OCI-M1 (cell line): ENCODE results near the gene ADAMTS9.

Source experiments
- DNase-seq: peaks from one replicate; lab custom pipeline; 2025; lab: John Stamatoyannopoulos, UW

Gene ADAMTS9, protein sequence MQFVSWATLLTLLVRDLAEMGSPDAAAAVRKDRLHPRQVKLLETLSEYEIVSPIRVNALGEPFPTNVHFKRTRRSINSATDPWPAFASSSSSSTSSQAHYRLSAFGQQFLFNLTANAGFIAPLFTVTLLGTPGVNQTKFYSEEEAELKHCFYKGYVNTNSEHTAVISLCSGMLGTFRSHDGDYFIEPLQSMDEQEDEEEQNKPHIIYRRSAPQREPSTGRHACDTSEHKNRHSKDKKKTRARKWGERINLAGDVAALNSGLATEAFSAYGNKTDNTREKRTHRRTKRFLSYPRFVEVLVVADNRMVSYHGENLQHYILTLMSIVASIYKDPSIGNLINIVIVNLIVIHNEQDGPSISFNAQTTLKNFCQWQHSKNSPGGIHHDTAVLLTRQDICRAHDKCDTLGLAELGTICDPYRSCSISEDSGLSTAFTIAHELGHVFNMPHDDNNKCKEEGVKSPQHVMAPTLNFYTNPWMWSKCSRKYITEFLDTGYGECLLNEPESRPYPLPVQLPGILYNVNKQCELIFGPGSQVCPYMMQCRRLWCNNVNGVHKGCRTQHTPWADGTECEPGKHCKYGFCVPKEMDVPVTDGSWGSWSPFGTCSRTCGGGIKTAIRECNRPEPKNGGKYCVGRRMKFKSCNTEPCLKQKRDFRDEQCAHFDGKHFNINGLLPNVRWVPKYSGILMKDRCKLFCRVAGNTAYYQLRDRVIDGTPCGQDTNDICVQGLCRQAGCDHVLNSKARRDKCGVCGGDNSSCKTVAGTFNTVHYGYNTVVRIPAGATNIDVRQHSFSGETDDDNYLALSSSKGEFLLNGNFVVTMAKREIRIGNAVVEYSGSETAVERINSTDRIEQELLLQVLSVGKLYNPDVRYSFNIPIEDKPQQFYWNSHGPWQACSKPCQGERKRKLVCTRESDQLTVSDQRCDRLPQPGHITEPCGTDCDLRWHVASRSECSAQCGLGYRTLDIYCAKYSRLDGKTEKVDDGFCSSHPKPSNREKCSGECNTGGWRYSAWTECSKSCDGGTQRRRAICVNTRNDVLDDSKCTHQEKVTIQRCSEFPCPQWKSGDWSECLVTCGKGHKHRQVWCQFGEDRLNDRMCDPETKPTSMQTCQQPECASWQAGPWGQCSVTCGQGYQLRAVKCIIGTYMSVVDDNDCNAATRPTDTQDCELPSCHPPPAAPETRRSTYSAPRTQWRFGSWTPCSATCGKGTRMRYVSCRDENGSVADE (N-terminal part only)

DNA sequence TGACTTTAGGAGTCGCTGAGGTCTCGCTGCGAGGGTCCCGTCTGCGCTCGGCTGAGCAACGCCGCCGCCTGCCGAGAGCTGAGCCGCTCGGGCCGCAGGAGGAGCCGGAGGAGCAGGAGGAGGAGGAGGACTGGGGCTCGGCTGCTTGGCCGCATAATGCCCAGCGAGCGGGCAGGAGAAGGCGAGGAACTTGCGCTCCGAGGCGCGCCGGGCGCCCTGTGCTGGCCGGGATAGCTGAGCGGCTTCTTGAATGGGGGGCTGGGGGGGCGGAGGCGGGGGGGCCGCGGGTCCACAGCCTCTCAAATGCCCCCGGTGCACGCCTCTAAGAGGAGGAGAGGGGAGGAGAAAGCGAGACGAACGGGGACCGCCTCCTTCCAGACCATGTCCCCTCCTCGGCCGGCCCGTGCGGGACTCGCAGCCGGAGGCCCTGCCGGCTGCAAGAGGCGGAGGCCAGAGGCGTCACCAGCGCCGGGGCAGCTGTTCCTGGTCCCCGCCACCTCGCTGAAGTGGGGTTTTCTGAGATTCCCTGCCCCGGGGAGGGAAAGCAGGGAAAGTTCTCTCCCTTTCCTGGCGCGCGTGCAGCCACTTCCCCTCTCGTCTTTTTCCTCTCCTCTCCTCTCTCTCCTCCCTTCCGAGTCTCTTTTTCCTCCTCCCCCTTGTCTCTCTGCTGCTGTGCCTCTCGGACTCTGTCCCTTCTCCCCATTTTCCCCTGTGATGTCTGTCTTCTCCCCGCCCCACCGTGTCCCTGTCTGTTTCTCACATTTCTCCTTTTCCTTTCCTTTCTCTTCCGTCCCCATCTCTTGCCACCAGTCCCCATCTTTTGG lies at the start of gene ADAMTS9:
ADAMTS9 (minus strand) TSS at position 220 of the 824 bp plus-strand sequence. CDS start 343 bp downstream, outside the sequence.
- no peak for DNase-seq

DNA sequence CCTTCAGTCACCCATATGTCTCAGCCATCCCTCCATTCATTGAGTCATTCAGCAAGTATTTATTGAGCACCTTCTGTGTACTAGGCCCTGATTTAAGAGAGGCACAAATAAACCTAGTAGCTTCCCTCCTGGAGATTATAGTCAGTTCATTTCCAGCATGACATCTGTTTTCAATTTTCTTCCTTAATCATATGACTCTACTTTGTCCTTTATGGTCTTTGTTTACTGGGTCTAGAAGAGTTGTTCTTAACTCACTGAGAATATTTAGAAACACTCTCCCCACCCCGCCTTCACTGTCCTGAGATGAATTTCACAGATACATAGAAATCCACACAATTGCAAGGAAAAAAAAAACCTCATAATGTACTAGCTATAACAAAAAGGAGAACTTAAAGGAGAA lies 44.8 kb upstream of the ADAMTS9 start:
- DNase-seq = no peak

DNA sequence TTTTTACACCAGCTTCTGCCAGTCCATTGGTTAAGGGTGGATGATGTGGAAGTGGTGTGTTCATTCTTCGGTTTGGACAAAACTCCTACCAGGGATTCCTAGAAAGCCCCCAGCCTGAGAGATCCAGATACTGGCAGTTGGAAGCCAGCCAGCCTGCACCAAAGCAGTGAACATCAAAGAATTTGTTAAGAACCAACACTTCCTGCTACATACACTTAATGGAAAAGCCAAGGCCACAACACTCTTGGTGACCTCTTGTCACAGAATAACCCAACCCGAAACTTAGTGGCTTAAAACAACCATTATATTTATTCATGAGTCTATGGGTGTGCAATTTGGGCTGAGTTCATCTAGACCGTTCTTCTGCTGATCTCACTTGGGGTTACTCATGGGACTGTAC lies 42.9 kb upstream of the ADAMTS9 start:
- no peak for DNase-seq

DNA sequence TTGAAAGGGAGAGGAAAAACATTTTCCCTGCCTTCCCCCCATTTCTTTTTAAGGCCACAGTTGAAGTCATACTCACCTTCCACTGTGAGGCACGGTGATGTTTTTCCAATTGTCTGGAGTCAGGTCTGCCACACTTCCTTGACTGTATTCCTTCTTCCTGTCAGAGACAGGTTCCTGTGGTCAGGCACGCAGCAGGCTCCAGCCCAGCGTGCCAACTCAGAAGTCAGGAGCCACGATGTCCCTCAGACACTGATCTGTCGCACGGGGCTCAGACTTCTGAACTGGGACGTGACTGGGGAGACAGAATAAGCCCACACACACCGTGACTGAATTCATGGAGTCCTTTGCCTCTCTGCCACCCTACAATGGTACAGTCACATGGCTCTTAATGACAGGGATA lies 41.2 kb upstream of the ADAMTS9 start:
- DNase-seq = no peak

DNA sequence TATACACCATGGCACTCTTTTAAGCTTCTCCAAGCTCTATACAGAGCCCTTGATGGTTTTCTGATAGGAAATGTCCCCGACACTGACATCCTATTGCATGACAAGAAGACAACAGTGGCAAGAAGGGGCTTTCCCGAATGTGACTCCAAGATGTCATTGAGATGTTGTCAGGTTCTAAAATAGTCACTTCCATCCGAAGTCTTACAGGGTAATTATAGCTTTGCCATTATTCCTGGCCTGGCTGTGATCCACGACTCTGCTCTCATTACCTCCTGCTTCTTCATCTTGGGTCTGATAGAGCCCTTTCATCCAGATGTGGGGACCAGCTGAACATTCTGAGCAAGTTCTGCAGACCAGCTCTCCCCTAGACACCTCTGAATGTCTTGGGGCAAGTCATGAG lies 40.6 kb upstream of the ADAMTS9 start:
- no peak for DNase-seq

DNA sequence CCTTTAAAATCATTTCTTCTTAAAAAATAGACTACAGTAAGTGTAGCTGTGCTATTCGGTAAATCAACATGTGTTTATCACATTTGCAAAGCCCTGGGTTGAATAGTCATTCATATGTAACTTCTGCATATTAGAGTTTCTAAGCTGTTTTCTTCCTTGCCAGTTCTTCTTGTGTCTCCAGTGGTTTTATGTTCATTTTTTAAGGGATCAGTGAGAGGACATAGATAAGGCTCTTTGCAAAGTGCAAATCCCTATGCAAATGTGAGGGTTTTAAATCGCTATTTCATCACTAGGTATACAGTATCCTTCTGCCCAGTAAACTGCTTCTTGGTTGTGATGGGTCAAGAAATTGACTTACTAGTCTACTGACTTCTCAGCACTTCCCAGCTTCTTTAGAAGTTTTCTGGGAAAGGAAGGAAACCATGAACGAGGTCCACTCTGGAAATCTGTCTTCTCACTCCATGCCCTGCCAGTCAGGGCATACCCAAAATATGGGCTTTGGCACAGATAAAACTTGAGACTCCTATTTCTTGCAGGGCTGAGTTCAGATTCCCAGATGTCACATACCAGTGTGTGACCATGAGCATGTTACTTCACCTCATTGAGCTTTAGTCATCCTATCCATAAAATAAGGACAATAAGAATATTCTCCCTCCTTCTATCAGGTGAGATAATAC lies 38.8 kb upstream of the ADAMTS9 start:
- no peak for DNase-seq

DNA sequence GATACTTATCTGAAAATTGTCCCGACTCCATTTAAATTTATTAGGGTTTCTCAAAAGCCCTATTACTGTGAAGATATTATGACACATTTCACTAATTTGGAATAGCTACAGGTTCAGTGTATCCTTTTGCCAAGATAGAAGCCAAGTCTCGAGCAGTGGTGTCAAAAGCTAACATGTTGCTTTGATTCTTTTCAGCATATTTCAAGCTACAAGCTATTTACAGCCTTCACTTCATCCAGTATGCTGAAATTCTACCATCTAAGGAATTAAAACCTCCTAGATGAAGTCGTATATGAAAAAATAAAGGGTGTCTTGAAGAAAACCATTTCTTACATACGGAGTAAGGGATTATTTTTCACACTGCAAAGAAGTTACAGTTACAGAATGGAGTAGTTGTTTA lies 31.2 kb upstream of the ADAMTS9 start:
- no peak for DNase-seq

DNA sequence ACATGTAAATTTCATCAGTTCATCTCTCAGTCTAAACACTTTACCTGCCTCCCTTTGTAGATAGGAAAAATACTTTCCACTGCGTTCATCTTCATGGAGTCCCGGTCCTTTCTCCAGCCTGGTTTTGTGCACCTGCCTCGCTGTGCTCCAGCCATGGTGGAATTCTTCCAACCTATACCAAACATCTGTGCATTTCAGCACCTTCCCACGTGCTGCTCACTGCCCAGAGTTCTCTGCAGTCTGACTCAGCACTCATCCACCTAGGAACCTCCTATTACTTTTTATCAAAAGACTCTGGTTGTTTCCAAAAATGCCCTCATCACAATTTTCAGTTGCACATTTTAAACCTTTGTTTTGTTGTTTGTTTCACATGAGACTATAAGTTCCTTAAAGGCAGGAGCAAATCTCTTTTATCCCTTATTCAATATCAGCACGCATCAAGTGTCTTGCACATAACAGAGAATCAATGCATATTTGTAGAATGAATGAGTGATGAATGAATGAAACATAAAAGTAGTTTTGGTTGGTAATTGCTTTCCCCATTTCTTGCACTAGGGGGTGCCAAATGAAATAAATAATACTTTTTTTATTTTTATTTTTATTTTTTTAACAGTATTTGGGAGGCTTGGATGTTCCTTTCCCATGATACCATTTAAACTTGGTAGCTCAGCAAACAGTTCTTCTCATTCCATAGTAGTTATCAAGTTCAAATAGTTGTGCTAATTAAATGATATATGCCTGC lies 30.2 kb upstream of the ADAMTS9 start:
- no peak for DNase-seq

DNA sequence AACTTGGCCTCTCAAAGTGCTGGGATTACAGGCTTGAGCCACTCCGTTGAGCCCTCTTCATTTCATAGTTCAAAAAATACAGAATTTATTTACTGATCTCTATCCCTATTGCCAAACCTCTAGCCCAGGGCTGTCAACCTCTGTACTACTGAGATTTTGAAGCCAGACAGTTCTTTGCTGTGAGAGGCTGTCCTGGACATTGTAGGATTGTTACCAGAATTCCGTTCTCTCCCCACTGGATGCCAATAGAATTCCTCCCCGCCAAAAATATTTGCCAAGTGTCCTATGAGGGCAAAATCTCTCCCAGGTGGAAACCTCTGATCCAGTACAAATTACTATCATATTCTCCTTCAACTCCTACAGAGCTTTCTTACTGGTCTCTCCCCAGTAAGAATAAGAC lies 29.6 kb upstream of the ADAMTS9 start:
- DNase-seq = no peak

DNA sequence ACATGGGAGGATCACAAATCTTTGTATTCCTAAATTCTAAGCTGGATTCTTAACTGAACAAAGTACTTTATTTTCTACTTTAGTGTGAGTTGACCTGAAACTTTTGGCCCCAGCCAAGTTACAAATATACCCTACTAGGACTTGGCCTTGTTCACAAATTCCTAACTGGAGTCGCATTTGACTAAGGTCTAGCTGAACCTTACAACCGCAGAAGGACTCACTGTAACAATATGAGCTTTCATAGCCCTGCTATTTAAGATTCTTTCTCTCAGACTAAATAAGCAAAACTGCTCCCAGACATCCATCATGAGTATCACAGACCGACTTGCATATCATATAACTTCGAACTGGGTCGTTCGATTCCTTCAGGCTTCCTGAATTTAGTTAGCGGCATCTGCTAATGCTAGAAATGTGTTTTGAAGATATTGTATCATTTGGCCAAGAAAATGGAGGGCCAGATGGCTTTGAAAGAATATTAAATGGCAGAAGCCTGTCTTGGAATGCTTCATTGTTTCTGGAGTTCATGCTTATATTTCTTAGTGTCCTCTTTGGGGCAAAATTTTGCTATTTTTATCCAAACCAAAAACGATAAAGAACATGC lies 28.4 kb upstream of the ADAMTS9 start:
- no peak for DNase-seq

DNA sequence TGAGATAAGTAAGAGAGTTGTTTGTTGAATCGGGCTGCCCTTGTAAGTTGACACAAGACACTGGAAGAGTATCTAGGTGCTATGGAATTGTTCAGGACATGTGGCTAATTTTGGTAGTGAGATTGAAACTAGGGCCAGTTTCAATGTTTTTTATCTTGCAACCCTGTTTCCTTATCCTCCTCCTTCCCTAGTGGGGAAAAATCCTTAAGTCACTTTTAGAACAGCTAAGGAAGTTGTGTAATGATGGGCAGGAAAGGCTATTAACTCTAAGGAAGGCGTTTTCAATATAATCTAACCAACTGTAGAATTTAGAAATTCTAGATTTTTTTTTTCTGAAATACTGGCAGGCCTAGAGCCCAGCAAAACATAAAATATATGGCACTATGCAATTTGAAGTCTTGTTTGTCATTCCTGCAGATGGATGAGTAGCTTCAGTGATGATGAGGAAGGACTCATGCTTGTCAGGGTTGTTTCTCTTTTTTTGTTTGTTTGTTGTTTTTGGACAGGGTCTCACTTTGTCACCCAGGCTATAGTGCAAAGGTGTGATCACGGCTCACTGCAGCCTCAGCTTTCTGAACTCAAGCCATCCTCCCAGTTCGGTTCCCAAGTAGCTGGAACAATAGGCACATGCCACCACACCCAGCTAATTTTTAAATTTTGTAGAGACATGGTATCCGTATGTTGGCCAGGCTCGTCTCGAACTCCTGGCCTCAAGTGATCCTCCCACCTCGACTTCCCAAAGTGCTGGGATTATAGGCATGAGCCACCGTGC lies 27.6 kb upstream of the ADAMTS9 start:
- no peak for DNase-seq

DNA sequence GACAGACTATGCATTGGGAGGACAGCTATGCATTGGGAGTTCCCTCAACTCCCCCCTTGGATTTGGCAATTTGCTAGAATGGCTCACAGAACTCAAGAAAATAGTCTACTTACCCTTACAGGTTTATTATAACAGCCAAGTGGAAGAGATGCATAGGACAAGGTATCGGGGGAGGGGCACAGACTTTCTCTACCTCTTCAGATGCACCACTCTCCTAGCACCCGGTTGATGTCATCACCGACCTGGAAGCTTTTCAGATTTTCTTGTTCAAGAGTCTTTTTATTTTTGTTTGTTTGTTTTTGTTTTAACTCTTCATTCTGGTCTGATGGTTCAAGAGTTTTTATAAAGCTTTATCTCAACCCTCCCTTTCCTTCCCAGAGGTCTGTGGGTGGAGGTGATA lies 20.7 kb upstream of the ADAMTS9 start:
- no peak for DNase-seq

DNA sequence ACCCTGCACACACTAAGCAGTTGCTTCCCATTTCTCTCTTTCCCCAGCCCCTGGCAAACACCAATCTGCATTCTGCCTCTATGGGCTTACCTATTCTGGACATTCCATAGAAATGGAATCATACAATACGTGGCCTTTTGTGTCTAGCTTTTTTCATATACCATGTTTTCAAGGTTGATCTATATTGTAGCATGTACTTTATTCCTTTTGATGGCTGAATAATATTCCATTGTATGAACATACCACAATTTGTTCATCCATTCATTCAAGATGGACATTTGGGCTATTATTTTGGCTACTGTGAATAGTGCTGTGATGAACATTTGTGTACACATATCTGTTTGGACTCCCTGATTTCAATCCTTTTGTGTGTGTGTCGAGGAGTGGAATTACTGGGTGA lies 18.1 kb upstream of the ADAMTS9 start:
- no peak for DNase-seq

DNA sequence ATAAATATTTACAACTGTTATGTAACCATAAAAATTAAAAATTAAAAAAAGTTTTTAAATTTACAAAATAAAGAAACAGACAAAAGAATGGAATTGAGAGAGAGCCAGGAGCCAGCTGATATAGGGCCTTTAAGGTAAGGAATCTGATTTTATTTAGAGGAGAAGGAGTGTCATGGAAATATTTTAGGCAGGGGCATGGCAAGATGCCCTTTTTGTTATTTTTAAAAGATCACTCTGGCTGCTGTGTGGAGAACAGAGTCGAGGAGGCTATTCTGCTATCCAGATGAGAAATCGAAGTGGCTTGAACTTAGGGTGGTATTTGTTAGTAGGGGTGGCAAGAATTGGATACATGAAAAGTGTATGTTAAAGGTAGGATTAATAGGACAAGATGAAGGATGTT lies 9.1 kb upstream of the ADAMTS9 start:
- no peak for DNase-seq

DNA sequence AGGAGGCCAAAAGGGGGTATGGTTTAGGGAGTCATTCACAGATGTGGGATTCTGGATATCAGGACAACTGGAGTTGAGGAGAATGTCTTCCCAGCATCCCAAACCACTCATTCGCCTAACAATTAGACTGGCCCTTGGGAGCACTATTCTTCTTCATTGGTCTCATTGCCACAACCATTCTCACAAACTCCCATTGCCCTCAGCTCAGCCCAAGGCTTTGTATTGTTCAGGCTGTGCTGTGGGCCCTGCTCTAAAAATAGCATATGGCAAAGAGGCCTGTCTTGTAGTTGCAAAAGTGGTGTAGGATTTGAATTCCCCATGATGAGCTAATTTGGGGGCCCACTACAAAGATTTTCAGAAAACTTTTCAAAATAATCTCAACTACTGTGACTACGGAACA lies 6.3 kb upstream of the ADAMTS9 start:
- no peak for DNase-seq

DNA sequence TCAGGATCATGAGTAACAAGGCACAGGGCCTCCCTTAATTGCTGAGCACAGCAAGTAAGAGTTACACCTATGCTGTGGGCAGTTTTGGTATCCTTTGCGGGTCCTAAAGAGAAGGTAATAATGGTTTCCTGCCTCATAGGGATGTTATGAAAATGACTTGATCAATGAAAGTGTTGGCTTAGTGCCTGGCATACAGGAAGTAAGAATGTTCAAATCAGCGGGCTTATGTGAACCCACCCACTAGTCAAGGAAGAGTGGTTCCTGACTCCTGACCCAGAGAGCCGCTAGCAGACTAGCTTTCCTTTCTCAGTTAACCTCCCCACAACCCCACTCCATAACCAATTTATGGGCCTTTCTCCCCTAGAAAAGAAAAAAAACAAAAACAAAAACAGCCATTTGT lies 5.2 kb upstream of the ADAMTS9 start:
- DNase-seq = no peak

DNA sequence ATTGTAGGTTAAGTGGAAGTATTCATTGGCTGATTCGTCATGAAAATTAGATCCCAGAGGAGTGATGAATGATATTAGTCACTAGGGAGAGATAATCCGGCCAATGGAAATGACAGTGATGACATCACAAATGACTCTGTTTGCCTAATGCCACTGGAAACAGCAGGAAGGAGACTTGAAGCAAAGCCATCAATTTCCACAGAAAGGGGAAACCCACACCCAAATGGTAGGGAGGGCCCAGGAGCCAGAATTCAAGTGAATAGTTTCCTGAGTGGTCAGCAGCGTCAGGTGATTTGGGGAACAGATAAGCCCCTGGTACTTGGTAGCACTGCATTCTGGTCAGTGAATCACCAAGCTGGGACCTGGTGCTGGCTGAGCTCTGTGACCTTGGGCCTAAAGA lies 3.3 kb upstream of the ADAMTS9 start:
- no peak for DNase-seq

DNA sequence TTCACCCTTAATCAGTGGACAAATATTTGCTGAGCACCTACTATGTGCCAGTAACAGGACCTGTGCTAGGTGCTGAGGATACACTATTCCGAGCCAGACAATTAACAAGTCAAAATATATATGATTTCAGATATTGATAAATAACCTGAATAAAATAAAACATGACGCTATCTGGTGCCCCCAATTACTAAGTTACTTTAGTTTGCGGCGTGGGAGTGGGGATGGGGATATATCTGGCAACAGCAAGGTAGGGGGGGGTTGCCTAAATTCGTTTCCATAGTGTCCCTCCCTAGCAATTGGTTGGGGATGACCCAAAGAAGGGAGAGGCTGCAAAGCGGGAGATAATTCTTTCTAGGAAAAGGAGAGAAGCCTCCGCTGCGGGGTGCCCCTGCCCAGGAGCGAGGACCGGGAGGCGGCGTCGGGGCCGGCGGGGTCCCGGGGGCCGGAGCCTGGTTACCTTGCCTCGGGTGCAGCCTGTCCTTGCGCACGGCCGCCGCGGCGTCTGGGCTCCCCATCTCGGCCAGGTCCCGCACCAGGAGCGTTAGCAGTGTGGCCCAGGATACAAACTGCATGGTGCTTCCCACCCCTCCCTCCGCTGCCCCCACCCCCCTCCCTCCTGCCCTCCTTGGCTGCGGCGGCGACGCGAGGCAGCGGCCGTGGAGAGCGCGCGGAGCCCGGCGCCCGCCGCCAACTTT lies 567 bp downstream of the ADAMTS9 start:
- no peak for DNase-seq
